NOMO-1 treated with DMSO at 0.1 percent for 48 hours (cell line): Measurements from ENCODE around the gene DBNDD1.
"Not testable (repeated sequence)": the region's sequence is repeated elsewhere in the genome, so short reads cannot be mapped to it uniquely, and the experiment has no call there.

Experiments
- DNase-seq: peaks from one replicate; lab custom pipeline; 2025; ENCODE audit not compliant: unreplicated experiment; lab: John Stamatoyannopoulos, UW

DBNDD1 gene

GRCh38 chr16:89994389-89994720 is 24.9 kb downstream of the DBNDD1 start:
- DNase-seq: no peak

DNA sequence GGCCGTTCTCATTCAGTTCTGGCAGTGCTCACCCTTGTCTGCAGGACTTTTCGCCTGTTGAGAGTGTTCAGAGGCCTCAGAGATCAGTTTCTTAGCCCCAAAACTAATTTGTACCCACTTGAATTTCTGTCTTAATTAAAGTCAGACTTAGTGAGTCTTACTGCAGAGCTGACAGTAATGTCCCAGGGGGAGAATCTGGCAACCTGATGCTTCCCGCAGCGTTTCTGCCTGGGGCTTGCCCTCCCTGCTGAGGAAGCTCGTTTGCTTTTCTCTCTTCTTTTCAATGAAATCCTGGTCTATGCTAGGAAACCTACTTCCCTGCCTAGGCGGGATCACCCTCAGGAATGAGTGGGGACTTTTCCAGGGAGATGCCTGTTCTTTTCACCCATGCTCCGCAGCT is 25.3 kb downstream of the DBNDD1 start:
- DNase-seq: no peak

GRCh38 chr16:89993377-89993776 is 25.9 kb downstream of the DBNDD1 start:
- no peak for DNase-seq

GRCh38 chr16:89990799-89991198 is 28.5 kb downstream of the DBNDD1 start:
- DNase-seq: no peak

GRCh38 chr16:89988951-89989350 is 30.3 kb downstream of the DBNDD1 start:
- no peak for DNase-seq

DNA sequence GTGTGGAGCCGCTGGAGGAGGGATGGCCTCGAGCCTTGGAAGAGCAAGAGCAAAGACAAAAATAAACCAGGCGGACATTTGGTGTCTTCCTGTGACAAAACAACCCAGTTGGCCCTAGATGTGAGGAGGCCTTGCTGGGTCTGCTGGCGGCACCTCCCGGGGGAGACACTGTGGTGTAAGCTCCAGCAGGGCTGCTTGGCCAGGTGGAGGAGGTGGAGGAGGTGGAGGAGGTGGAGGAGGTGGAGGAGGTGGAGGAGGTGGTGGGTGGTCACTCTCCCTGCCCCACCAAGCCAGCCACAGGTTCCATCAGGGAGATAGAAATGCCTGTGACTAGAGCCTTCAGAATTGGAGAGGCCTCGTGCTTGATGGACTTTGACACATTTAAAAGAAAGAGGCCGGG is 32.1 kb downstream of the DBNDD1 start:
- no peak for DNase-seq

DNA sequence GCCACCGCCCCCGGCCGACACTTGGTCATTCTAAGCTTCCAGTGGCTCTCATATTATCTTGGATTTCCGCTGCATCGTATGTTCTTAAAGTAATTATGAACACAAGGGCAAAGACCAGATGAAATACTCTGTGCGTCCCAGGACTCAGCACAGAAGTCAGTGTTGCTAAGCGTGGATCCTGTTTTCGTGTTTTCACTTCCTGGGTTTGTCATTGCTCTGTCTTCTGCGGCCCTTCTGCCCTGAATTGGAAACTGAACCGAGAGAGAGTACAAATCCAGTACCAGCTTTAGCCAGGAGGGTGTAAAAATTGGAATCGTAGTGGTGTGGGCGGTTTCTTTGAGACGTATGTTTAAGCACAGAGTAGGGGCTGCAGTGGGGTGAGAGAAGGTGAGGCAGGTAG is 32.7 kb downstream of the DBNDD1 start:
- DNase-seq: no peak

DNA sequence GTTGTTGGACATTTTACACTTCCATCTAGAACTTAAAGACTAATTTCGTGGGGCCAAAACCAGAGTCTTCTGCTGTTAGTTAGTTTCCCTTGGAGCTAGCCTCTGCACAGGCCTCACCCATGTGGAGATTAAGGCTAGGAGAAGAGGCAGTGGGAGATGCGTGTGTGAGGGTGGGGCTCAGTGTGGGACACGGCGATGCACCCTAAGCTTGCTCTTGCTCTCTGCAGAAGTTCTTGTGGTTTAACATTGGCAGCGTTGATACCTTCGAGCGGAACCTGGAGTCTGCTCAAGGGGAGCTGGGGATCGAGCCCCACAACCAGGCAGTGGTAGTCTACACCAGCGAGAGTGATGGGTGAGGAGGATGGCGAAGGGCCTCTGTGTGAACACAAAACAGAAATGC is 34.0 kb downstream of the DBNDD1 start:
- no peak for DNase-seq

GRCh38 chr16:89984216-89984615 is 35.0 kb downstream of the DBNDD1 start:
- no peak for DNase-seq

DNA sequence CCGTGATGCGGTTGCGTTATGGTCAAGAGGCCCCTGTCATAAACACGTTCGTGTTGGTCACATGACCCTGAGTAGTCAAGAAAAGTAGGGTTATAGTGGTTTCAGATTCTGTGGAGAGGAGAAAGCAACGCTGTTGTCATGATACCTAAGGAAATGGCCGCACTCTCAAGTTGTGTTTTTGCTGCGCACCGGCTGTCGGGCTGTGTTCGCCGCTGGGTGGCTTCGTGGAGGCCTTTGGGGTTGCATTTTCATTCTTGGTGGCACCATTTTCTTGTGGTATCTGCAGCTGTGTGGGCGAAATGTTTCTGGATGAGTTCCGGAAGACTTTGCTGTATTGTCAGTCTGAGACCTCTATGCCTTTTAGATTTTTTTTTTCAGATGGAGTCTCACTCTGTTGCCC is 35.7 kb downstream of the DBNDD1 start:
- DNase-seq: no peak

- DNase-seq: no peak
Measured at GRCh38 chr16:89982318-89982717, 36.9 kb downstream of the DBNDD1 start.

GRCh38 chr16:89981414-89981813 is 37.8 kb downstream of the DBNDD1 start:
- no peak for DNase-seq

- DNase-seq: no peak
Measured at GRCh38 chr16:89974870-89975269, 44.4 kb downstream of the DBNDD1 start.

- no peak for DNase-seq
Measured at GRCh38 chr16:89973654-89974335, 45.5 kb downstream of the DBNDD1 start.

- no peak for DNase-seq
Measured at GRCh38 chr16:89973235-89973634, 46.0 kb downstream of the DBNDD1 start.

DNA sequence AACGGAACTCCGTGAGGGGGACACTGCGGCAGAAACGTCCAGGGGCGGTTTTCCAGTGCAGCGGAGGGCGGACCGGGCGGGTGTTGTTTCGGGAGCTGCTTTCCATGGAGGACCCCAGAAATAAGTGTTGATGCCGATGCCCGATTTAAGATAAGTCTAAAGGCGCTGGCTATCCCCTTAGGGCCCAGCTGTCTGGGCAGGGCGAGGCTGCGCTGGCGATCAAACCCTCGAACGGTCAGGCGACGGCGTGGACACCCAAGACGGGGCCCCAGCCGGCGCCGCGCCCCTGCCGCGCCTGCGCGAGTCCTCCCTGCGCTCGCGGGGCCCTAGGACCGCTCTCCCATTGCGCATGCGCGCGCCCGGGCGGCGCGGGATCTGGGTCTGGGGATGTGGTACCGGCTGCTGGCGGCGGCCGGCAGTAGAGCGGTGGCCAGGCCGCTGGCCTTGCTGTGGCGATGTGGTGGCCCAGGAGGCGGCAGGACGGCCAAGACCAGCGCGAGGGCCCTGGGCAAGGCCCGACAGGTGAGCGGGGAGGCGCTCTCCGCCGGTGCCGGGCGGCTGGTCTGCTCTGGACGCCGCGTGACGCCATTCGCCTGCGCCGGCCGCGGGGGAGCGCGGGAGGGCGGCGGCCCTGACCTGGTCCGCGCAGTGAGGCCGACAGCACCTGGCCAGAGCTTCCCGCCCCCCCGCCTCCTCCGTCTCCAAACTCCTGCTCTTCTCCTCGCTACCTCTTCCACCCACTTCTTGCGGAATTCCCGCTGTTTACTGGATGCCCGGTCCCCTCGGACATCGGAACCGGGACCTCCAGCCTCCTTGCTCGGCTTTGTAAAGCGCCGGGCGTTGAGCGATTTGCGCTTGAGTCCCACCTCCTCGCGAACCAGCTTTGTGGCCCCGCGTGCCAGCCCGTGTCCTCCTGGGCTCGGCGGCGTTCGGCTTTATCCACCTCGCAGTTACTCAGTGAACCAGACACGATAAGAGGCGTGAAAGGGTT is 46.7 kb downstream of the DBNDD1 start:
- DNase-seq: peak; percentile 86

GRCh38 chr16:89971495-89972243 is 47.6 kb downstream of the DBNDD1 start:
- DNase-seq: no peak

DNA sequence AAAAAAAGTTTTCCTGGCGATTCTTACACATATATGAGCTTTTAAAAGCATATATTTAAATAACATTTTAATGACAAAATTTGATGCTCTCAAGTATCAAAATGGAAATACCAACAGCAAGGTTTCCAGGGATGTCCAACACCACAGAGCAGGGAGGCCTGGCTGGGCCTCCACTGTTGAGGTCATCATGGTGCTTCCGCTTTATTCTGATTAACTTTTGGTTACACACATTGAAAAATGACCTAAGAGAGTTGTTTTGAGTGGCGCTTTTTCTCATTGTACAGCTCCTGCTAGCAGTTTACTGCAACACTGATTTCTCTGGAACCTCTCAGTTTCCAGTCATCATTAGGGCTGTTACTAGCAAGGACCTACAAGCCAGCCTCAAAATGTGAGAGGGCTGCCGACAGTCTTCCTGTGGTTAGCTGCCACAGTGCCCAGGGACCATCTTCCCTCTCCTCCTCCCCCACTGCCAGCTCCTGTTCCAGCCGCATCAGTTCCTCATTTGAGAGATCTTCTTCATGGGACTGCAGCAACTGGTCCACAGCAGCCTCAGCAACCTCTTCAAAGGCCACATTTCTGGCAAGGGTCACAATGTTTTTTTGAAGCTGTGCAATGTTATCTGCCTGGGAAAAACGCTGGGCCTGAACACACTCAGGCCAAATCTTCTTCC is 49.4 kb downstream of the DBNDD1 start:
- peak; percentile 76 for DNase-seq

GRCh38 chr16:89968074-89968473 is 51.2 kb downstream of the DBNDD1 start:
- not testable (repeated sequence) for DNase-seq

DNA sequence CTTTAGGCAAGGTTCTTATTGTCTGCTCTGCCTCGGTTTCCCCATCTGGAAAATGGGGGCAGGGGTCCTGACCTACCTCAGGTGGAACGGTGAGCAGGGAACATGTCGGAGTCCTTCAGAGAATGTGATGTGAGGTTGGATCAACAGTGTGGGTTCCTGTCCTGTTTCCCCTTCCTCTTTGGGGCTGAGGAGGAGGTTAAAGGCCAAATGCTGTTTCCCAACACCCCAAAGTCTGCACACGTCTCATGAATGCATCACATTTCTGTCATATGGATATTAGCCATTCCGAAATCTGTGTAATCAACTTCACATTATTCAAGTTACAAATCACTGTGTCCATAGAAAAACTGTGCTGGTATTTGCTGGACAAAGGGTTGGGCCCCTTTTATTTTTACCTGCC is 51.8 kb downstream of the DBNDD1 start:
- DNase-seq: not testable (repeated sequence)

DNA sequence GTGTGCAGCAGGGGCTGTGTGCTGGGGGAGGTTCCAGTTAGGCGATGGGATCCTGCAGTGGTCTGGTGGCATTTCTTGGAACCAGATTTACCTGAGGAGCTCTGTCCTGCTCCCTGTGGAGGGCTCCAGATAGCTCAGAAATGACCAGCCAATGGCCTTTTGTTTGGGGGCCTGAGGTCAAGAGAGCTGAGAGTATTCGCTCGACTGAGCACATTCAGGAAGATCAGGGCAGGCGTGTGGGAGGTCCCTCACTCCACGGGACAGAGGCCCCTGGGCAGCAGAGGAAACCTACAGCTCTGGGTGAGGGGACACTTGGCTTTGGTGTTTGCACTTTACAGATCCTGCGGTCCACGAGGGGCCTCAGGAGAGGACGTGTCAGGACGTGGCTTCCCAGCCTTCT is 52.5 kb downstream of the DBNDD1 start:
- DNase-seq: no peak
